AML-193 (cell line): Measurements from ENCODE around the gene GLYATL1B.
"Not testable (repeated sequence)": the region's sequence is repeated elsewhere in the genome, so short reads cannot be mapped to it uniquely, and the experiment has no call there.

ENCODE experiments used
- DNase-seq, 2 experiments: peaks; one replicate each; lab custom pipeline; 2025; lab: John Stamatoyannopoulos, UW

GLYATL1B gene

GRCh38 chr11:59086007-59086406 is at the start of gene GLYATL1B:
GLYATL1B (plus strand) TSS chr11:59086307; CDS start chr11:59086307, 0 bp downstream.
- not testable (repeated sequence) for DNase-seq

DNA sequence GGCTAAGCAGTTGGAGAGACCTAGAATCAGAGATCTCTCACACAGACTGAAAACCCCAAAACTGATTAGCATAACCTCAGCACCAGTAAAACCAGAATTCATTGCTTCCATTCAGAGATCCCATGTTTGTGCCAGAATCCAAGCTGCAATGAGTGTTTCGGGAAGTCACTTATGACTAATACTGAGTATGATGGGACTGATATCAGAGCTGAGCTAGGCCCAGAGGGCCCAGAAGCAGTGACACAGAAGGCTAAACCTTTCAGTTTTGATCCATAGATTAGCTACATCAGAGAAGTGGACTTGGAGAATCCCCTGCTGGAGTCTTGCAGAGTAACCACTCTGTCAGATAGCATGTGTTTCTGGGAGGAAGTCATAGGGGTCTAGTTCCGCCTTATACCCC is 49.6 kb upstream of the GLYATL1B start:
- DNase-seq, result not testable (repeated sequence)

- not testable (repeated sequence) for DNase-seq
Measured at GRCh38 chr11:59037434-59037833, 48.7 kb upstream of the GLYATL1B start.

GRCh38 chr11:59040607-59041006 is 45.5 kb upstream of the GLYATL1B start:
- DNase-seq, result no peak

- DNase-seq, result not testable (repeated sequence)
Measured at GRCh38 chr11:59051383-59051782, 34.7 kb upstream of the GLYATL1B start.

GRCh38 chr11:59052355-59052754 is 33.8 kb upstream of the GLYATL1B start:
- not testable (repeated sequence) for DNase-seq

DNA sequence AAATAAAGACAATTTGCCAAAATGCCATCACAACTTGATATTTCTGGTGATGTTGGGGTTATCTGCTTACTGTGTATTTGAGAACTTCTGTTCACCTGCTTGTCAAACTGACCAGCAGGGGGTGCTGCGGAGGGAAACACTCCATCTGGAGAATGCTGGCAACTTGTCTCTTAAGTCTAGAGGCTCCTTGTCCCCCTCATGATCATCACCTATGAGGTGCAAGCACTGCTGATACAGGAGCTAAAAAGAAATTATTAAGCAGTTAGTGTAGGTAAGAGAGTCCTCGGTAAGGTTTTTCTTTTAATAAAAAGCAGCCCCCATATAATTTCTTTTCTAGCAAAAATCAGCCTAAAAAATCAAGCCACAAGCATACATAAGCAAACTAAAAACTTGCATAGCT is 32.7 kb upstream of the GLYATL1B start:
- DNase-seq, result peak; percentile 9 to 39

- peak; percentile 74 to 79 for DNase-seq
Measured at GRCh38 chr11:59058120-59059033, 27.7 kb upstream of the GLYATL1B start.

- DNase-seq, result not testable (repeated sequence)
Measured at GRCh38 chr11:59060096-59060495, 26.0 kb upstream of the GLYATL1B start.

- no peak for DNase-seq
Measured at GRCh38 chr11:59062602-59063529, 23.2 kb upstream of the GLYATL1B start.

GRCh38 chr11:59063996-59064727 is 21.9 kb upstream of the GLYATL1B start:
- DNase-seq, result not testable (repeated sequence)

DNA sequence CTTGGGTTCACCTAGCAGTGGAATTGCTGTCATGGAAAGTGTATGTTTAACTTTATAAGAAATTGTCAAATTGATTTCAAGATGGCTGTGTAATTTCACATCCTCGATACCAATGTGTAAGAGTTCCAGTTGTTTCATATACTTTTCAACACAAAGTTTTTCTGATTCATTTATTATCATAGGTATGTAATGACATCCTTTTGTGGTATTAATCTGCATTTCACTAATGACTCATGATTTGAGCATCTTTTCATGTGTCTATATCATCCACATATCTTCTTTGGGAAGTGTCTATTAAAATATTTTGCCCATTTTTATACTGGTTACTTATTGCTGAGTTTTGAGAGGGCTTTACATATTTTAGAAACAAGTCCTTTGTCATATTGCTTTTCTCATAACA is 17.0 kb upstream of the GLYATL1B start:
- DNase-seq, result no peak

- DNase-seq, result no peak
Measured at GRCh38 chr11:59076876-59077571, 9.1 kb upstream of the GLYATL1B start.

DNA sequence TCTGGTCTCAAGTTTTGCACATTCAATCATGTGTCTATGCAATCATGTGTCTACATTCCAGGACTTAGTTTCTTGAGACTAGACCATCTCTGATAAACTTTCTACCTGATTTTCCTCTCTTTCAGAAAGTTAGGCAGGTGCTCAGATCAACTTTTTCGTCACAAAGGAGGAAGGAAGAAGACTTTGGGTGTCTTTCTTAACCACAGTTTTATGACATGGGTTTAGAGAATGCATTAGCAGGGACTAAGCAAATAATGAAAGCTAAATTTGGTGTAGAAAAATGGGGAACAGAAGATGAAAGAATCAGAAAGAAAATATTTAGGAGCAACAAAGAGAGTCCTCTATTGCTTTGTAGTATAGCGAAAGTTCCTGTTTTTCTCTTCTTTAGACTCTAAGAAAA is 7.7 kb upstream of the GLYATL1B start:
- DNase-seq, result no peak

DNA sequence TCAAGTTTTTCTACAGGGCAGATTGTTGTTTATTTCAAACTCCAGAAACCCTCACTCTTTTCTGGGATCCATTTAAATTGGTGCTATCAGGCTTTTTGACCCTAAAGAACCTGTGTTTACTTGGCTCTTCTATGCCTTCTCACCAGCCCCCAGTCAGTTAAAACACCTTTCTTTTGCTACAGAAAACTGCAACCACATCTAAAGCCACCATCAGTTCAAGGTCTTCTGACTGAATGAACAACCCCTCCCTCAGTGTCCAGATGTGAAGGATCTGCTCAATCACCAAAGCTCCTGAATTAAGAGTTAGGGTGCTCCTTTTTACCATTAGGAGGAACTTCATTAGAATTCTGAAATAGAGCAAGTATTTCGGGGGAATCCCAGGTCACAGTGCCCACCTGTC is 7.0 kb upstream of the GLYATL1B start:
- DNase-seq, result no peak

GRCh38 chr11:59080421-59080820 is 5.7 kb upstream of the GLYATL1B start:
- DNase-seq, result not testable (repeated sequence)

- not testable (repeated sequence) for DNase-seq
Measured at GRCh38 chr11:59081430-59082020, 4.6 kb upstream of the GLYATL1B start.

- no peak for DNase-seq
Measured at GRCh38 chr11:59088162-59088561, 2.1 kb downstream of the GLYATL1B start.

DNA sequence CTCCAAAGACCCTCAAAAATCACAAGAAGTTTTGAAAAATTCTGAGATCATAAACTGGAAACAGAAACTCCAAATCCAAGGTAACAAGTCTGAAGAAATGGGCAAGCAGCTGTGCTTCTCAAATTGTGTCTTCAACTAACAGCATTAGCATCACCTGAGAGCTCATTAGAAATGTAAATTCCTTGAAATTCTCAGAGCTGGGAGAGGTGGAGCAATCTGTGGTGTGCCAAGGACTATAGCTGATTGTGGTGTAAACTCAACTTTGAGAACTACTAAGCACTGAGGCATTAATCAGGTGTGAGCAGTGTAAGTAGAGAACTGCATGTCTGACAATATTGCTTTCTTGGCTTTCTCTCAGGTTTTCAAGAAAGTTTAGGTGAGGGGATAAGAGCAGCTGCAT is 7.5 kb downstream of the GLYATL1B start:
- not testable (repeated sequence) for DNase-seq

GRCh38 chr11:59095225-59095624 is 9.1 kb downstream of the GLYATL1B start:
- not testable (repeated sequence) for DNase-seq
